Effector memory CD4-positive, alpha-beta T cell (primary cell): ENCODE measurements around the gene DHX32.

Source experiments
- DNase-seq, 3 donors: peaks; one replicate each; pipeline ENCODE4 v3.0.0-alpha.2; 2020
- H3K27ac ChIP-seq: 2 replicates; pipeline ENCODE4 v1.7.0; 2013; ENCODE audit warnings: mild to moderate bottlenecking, low read length, moderate library complexity; ENCODE audit not compliant: insufficient read depth, poor library complexity, severe bottlenecking
- H3K27me3 ChIP-seq: replicated peaks from 2 replicates; pipeline ENCODE4 v1.7.0; 2013; ENCODE audit warnings: mild to moderate bottlenecking, low read length; ENCODE audit not compliant: insufficient read depth, control insufficient read depth, poor library complexity, severe bottlenecking
- H3K36me3 ChIP-seq: 2 replicates; pipeline ENCODE4 v1.7.0; 2013; ENCODE audit warnings: mild to moderate bottlenecking, low read length, moderate library complexity; ENCODE audit not compliant: control insufficient read depth, insufficient read depth
- H3K4me1 ChIP-seq: 2 replicates; pipeline ENCODE4 v1.7.0; 2013; ENCODE audit warnings: low read length, mild to moderate bottlenecking; ENCODE audit not compliant: control insufficient read depth, insufficient read depth, poor library complexity, severe bottlenecking
- H3K4me3 ChIP-seq: 2 replicates; pipeline ENCODE4 v1.7.0; 2013; ENCODE audit warnings: low read length, low read depth, mild to moderate bottlenecking; ENCODE audit not compliant: insufficient read depth, poor library complexity, severe bottlenecking
- H3K9me3 ChIP-seq: 2 replicates; pipeline ENCODE4 v1.7.0; 2013; ENCODE audit warnings: mild to moderate bottlenecking, low read length, moderate library complexity; ENCODE audit not compliant: control insufficient read depth

The DHX32 gene

GRCh38 chr10:125849448-125849847 lies 31.6 kb downstream of the DHX32 start:
- no peak overlapping the region for H3K4me3 ChIP-seq
- H3K27ac ChIP-seq, result no peak overlapping the region
- no peaks in the 10 kb centered on the region for H3K27me3 ChIP-seq
- H3K36me3 ChIP-seq, result peaks cover 21% of the 10 kb centered on the region
- H3K9me3 ChIP-seq, result no peaks in the 10 kb centered on the region
- no peak for DNase-seq
- H3K4me1 ChIP-seq, result no peaks in the 10 kb centered on the region

- Histone ChIP-seq H3K27ac (no peak overlapping the region), H3K36me3 (peaks cover 21% of the 10 kb centered on the region), H3K9me3 (no peaks in the 10 kb centered on the region), H3K27me3 (no peaks in the 10 kb centered on the region), H3K4me1 (no peaks in the 10 kb centered on the region), H3K4me3 (no peak overlapping the region)
- DNase-seq, result no peak
These were observed 32.2 kb downstream of the DHX32 start for GRCh38 chr10:125848857-125849256.

GRCh38 chr10:125848371-125848770 lies 32.7 kb downstream of the DHX32 start:
- no peaks in the 10 kb centered on the region for H3K27me3 ChIP-seq
- no peak for DNase-seq
- no peaks in the 10 kb centered on the region for H3K9me3 ChIP-seq
- H3K4me1 ChIP-seq, result no peaks in the 10 kb centered on the region
- H3K36me3 ChIP-seq, result peaks cover 21% of the 10 kb centered on the region
- H3K27ac ChIP-seq, result no peak overlapping the region
- H3K4me3 ChIP-seq, result no peak overlapping the region

- no peak for DNase-seq
- H3K27me3 ChIP-seq, result no peaks in the 10 kb centered on the region
- H3K9me3 ChIP-seq, result no peaks in the 10 kb centered on the region
- no peaks in the 10 kb centered on the region for H3K4me1 ChIP-seq
- H3K36me3 ChIP-seq, result peaks cover 19% of the 10 kb centered on the region
- no peak overlapping the region for H3K27ac ChIP-seq
- H3K4me3 ChIP-seq, result no peak overlapping the region
These were observed 34.2 kb downstream of the DHX32 start for GRCh38 chr10:125846894-125847293.

- H3K36me3 ChIP-seq, result peaks cover 7% of the 10 kb centered on the region
- H3K9me3 ChIP-seq, result no peaks in the 10 kb centered on the region
- no peak overlapping the region for H3K27ac ChIP-seq
- no peaks in the 10 kb centered on the region for H3K27me3 ChIP-seq
- no peak for DNase-seq
- no peaks in the 10 kb centered on the region for H3K4me1 ChIP-seq
- no peak overlapping the region for H3K4me3 ChIP-seq
These were observed 35.5 kb downstream of the DHX32 start for GRCh38 chr10:125845617-125846016.

GRCh38 chr10:125844751-125845221 lies 36.3 kb downstream of the DHX32 start:
- Histone ChIP-seq H3K27me3 (no peaks in the 10 kb centered on the region), H3K36me3 (peaks cover 7% of the 10 kb centered on the region), H3K4me1 (no peaks in the 10 kb centered on the region), H3K4me3 (no peak overlapping the region), H3K9me3 (no peaks in the 10 kb centered on the region), H3K27ac (no peak overlapping the region)
- no peak for DNase-seq

- no peak overlapping the region for H3K4me3 ChIP-seq
- DNase-seq, result no peak
- H3K4me1 ChIP-seq, result no peaks in the 10 kb centered on the region
- peaks cover 7% of the 10 kb centered on the region for H3K36me3 ChIP-seq
- H3K27me3 ChIP-seq, result no peaks in the 10 kb centered on the region
- no peaks in the 10 kb centered on the region for H3K9me3 ChIP-seq
- no peak overlapping the region for H3K27ac ChIP-seq
These were observed 37.3 kb downstream of the DHX32 start for GRCh38 chr10:125843603-125844329.

- DNase-seq, result no peak
- no peaks in the 10 kb centered on the region for H3K27me3 ChIP-seq
- H3K27ac ChIP-seq, result no peak overlapping the region
- H3K9me3 ChIP-seq, result no peaks in the 10 kb centered on the region
- peaks cover 22% of the 10 kb centered on the region for H3K36me3 ChIP-seq
- no peaks in the 10 kb centered on the region for H3K4me1 ChIP-seq
- no peak overlapping the region for H3K4me3 ChIP-seq
These were observed 40.1 kb downstream of the DHX32 start for GRCh38 chr10:125840955-125841354.

GRCh38 chr10:125840406-125840805 lies 40.7 kb downstream of the DHX32 start:
- Histone ChIP-seq H3K27me3 (no peaks in the 10 kb centered on the region), H3K4me1 (no peaks in the 10 kb centered on the region), H3K4me3 (no peak overlapping the region), H3K9me3 (no peaks in the 10 kb centered on the region), H3K27ac (no peak overlapping the region), H3K36me3 (peaks cover 25% of the 10 kb centered on the region)
- no peak for DNase-seq

GRCh38 chr10:125838802-125839575 lies 42.1 kb downstream of the DHX32 start:
- H3K4me1 ChIP-seq, result no peaks in the 10 kb centered on the region
- no peaks in the 10 kb centered on the region for H3K9me3 ChIP-seq
- DNase-seq, result no peak
- no peak overlapping the region for H3K4me3 ChIP-seq
- no peaks in the 10 kb centered on the region for H3K27me3 ChIP-seq
- no peak overlapping the region for H3K27ac ChIP-seq
- peaks cover 26% of the 10 kb centered on the region for H3K36me3 ChIP-seq
